K562 (cell line): ENCODE measurements around the gene HECA. TPM values are rescaled to one million over a fixed set of nuclear protein-coding genes. Genes with fewer than 3 reads are reported as not detected.

Source experiments
- ATAC-seq: fragments of 200-7000 bp; cut with Tn5 transposase; 3 replicates; pipeline ENCODE4 v1.9.1; 2020; ENCODE audit warnings: moderate library complexity
- BruUV-seq: library from RNA; stranded (reverse); fragments of 400-500 nt; replicated peaks from 2 replicates; lab custom pipeline; 2021; lab: Mats Ljungman, UMichigan
- CTCF ChIA-PET: fragments of 300-600 bp; formaldehyde crosslinking; extraction: SDS; loops from one replicate; lab custom pipeline; 2021; ENCODE audit warnings: low intra/inter-chr PET ratio; lab: Yijun Ruan, JAX
- POLR2A ChIA-PET: fragments of 300-600, 350-650 bp; sonication (Branson Sonifier 250); formaldehyde crosslinking; extraction: SDS; loops from one replicate; lab custom pipeline; 2021; ENCODE audit warnings: antibody characterized with exemption, inconsistent platforms; lab: Yijun Ruan, JAX
- DNase-seq, 4 experiments: peaks; one replicate each; pipeline versions ENCODE4 v3.0.0 to v3.0.0-alpha.2; 2011 to 2018; ENCODE audit warnings: low spot score in 3 of 4, mixed read lengths in 3 of 4; ENCODE audit errors: extremely low read depth in 1 of 4
- FAIRE-seq: peaks from 2 replicates; lab custom pipeline; 2011; peaks lifted over from hg19 to GRCh38; lab: Jason Lieb, UNC
- H2AFZ ChIP-seq: 2 replicates; pipeline ENCODE4 v1.6.0; 2011; ENCODE audit warnings: low read depth, low read length, control low read depth, inconsistent platforms
- H3K27ac ChIP-seq: fragments of 200-600 bp; 3 replicates; pipeline ENCODE4 v1.8.0; 2011; ENCODE audit warnings: low read depth, mild to moderate bottlenecking, control low read depth, inconsistent platforms, low read length, moderate library complexity, mixed read lengths; ENCODE audit errors: extremely low read depth
- H3K27me3 ChIP-seq, 2 experiments: fragments of 300-600 bp in 1 of 2; 2 replicates in 1 of 2; 3 replicates in 1 of 2; pipeline versions ENCODE4 v1.6.0 to v1.8.0; 2011; ENCODE audit warnings: inconsistent platforms in 2 of 2, low read length in 2 of 2, mild to moderate bottlenecking in 1 of 2, mixed read lengths in 1 of 2, moderate library complexity in 1 of 2; ENCODE audit not compliant: control insufficient read depth in 2 of 2, insufficient read depth in 2 of 2
- H3K36me3 ChIP-seq: fragments of 300-600 bp; 3 replicates; pipeline ENCODE4 v1.8.0; 2011; ENCODE audit warnings: mild to moderate bottlenecking, low read length, inconsistent platforms; ENCODE audit not compliant: control insufficient read depth, insufficient read depth
- H3K4me1 ChIP-seq, 2 experiments: fragments of 200-600 bp in 1 of 2; replicated peaks in 1 of 2; 2 replicates in 1 of 2; 3 replicates in 1 of 2; pipeline versions ENCODE4 v1.5.1 to v1.8.0; 2011; ENCODE audit warnings: inconsistent platforms in 2 of 2, low read length in 2 of 2, mild to moderate bottlenecking in 1 of 2, mixed read lengths in 1 of 2, moderate library complexity in 1 of 2; ENCODE audit not compliant: control insufficient read depth in 2 of 2, insufficient read depth in 2 of 2
- H3K4me2 ChIP-seq: 2 replicates; pipeline ENCODE4 v1.6.1; 2011; ENCODE audit warnings: low read length, control low read depth, inconsistent platforms, mixed read lengths; ENCODE audit not compliant: insufficient read depth
- H3K4me3 ChIP-seq: fragments of 200-600 bp; sonication (generic), shearing (Covaris generic); 2 replicates; pipeline ENCODE4 v1.5.1; 2016; ENCODE audit warnings: control low read depth, inconsistent platforms
- H3K79me2 ChIP-seq: fragments of 200-600 bp; 3 replicates; pipeline ENCODE4 v1.8.0; 2011; ENCODE audit warnings: low read length, inconsistent platforms; ENCODE audit not compliant: control insufficient read depth, insufficient read depth
- H3K9ac ChIP-seq, 2 experiments: 2 replicates each; pipeline versions ENCODE4 v1.6.0 to v1.6.1; 2011; ENCODE audit warnings: low read depth in 2 of 2, low read length in 2 of 2, control low read depth in 1 of 2, inconsistent platforms in 1 of 2, mild to moderate bottlenecking in 1 of 2, mixed read lengths in 1 of 2; ENCODE audit not compliant: insufficient read depth in 1 of 2
- H3K9me1 ChIP-seq: one replicate; pipeline ENCODE4 v1.6.0; 2011; ENCODE audit warnings: inconsistent platforms, mild to moderate bottlenecking, low read length, moderate library complexity; ENCODE audit not compliant: control insufficient read depth, insufficient read depth
- H3K9me3 ChIP-seq: replicated peaks from 2 replicates; pipeline ENCODE4 v1.5.1; 2011; ENCODE audit warnings: low read depth, low read length, inconsistent platforms; ENCODE audit not compliant: control insufficient read depth, insufficient read depth
- H4K20me1 ChIP-seq: replicated peaks from 2 replicates; pipeline ENCODE4 v1.6.1; 2011; ENCODE audit warnings: low read length, inconsistent platforms, mixed read lengths; ENCODE audit not compliant: control insufficient read depth, insufficient read depth
- HEY1 ChIP-seq: fragments of 250-450 bp; sonication (Bioruptor Pico); IDR thresholded peaks from 2 replicates; pipeline ENCODE4 v1.5.0; 2020; ENCODE audit warnings: mild to moderate bottlenecking, moderate library complexity, borderline replicate concordance
- MITF ChIP-seq: IDR thresholded peaks from 2 replicates; pipeline ENCODE4 v1.6.1; 2014; ENCODE audit warnings: antibody characterized with exemption
- RBBP5 ChIP-seq: fragments of 200-600 bp; sonication (generic); IDR thresholded peaks from 2 replicates; pipeline ENCODE4 v1.6.1; 2012; ENCODE audit warnings: borderline replicate concordance, mild to moderate bottlenecking, low read length, control low read depth, inconsistent platforms; ENCODE audit not compliant: insufficient read depth, poor library complexity, severe bottlenecking
- ZNF23 ChIP-seq: fragments of 250-450 bp; sonication (Bioruptor Pico); IDR thresholded peaks from 2 replicates; pipeline ENCODE4 v1.4.0; 2020; ENCODE audit warnings: mild to moderate bottlenecking
- ZNF449 ChIP-seq: fragments of 250-450 bp; sonication (Bioruptor Pico); IDR thresholded peaks from 2 replicates; pipeline ENCODE4 v1.8.0; 2022; ENCODE audit warnings: moderate library complexity, mild to moderate bottlenecking, inconsistent platforms
- WGBS: fragments of 100-300 bp; shearing (Covaris generic); methylation state at CpG from one replicate; pipeline ENCODE4 v1.1.6; 2016; ENCODE audit warnings: low coverage, mixed read lengths; ENCODE audit not compliant: insufficient coverage; ENCODE audit errors: missing lambda C conversion rate; 5-methylcytosine and 5-hydroxymethylcytosine counted together
- in situ Hi-C: fragments of 300-500 bp; cut with MboI; formaldehyde crosslinking; loops from 4 replicates; pipeline ENCODE4 v1.15.0; 2018; ENCODE audit warnings: inconsistent platforms, mixed read lengths
- intact Hi-C: fragments of 100-400 bp; cut with micrococcal nuclease; formaldehyde crosslinking; loops from 2 replicates; pipeline ENCODE4 v1.14.2; 2022
- polyA plus RNA-seq, 8 experiments: library from polyadenylated mRNA; depleted of rRNA in 4 of 8; stranded (reverse) in 5 of 8; unstranded in 3 of 8; fragments of >200 nt; fragmentation: Nextera tagmentation in 2 of 8; fragmentation: Illumina TruSeq in 1 of 8; extraction: Ambion mirVana in 2 of 8; extraction: Trizol in 1 of 8; gene quantifications; 2 replicates each; pipeline versions ENCODE4 v1.2.1 to v1.2.3, GENCODE V29; 2011 to 2014; ENCODE audit warnings: inconsistent platforms in 1 of 8, missing spikeins in 1 of 8
- total RNA-seq, 7 experiments: library from RNA; depleted of rRNA in 6 of 7; stranded (reverse); fragments of >200 nt in 6 of 7; fragmentation: Illumina TruSeq in 2 of 7; extraction: Trizol in 2 of 7; gene quantifications; 2 replicates each; pipeline versions ENCODE4 v1.2.1 to v1.2.3, GENCODE V29; 2011 to 2021; ENCODE audit warnings: low replicate concordance in 1 of 7
- TF ChIP-seq, protein P1 (sequence below): sonication (generic); formaldehyde crosslinking; IDR thresholded peaks from 2 replicates; pipeline ENCODE4 v1.8.0; 2022; ENCODE audit warnings: mild to moderate bottlenecking, missing genetic modification reagents

HECA gene
- total and polyA plus RNA-seq, 9 of the 15 experiments (the other 6 are each of a cell fraction or from before 2014, with no cell fraction given): 0.31 to 2.3 (median 1.1) TPM

GRCh38 chr6:139172151-139172550, 37.3 kb downstream of the HECA start:
- H3K4me1 ChIP-seq: no peaks in the 10 kb centered on the region
- BruUV-seq: no TSS peak
- FAIRE-seq: no peak
- no peak overlapping the region for H3K27ac ChIP-seq
- no peaks in the 10 kb centered on the region for H3K36me3 ChIP-seq
- POLR2A ChIA-PET: interaction anchor here (0.6 kb wide), 1 partner anchor 160 kb away, joined by 3 read pairs; no protein-coding TSS in a partner anchor
- no peak for TF ChIP-seq RBBP5
- TF ChIP-seq, all 486 proteins: peak for 0
- in situ Hi-C loops (no loop called here), intact Hi-C loops (no loop called here)
- Histone ChIP-seq H3K4me2 (no peak overlapping the region), H3K9me1 (no peaks in the 10 kb centered on the region), H3K9me3 (no peaks in the 10 kb centered on the region), H4K20me1 (no peaks in the 10 kb centered on the region), H3K9ac (no peak overlapping the region), H3K27me3 (peaks cover 14 to 25% of the 10 kb centered on the region in 2 experiments; a peak in 4 of 5 replicates), H2AFZ (no peak overlapping the region), H3K4me3 (no peak overlapping the region), H3K79me2 (no peaks in the 10 kb centered on the region)
- ATAC-seq (no peak), DNase-seq (no peak)
- CTCF ChIA-PET: no interaction called here
- 2% methylated on average over 4 of the region's 4 CpGs for WGBS

GRCh38 chr6:139172567-139172966, 37.7 kb downstream of the HECA start:
- no peak overlapping the region for H3K4me3 ChIP-seq
- H3K36me3 ChIP-seq: no peaks in the 10 kb centered on the region
- H3K27me3 ChIP-seq: peaks cover 12 to 24% of the 10 kb centered on the region in 2 experiments; a peak in 4 of 5 replicates
- ChIA-PET POLR2A (no interaction called here), CTCF (no interaction called here)
- no peaks in the 10 kb centered on the region for H3K4me1 ChIP-seq
- no peak for FAIRE-seq
- ATAC-seq: no peak
- no peak for TF ChIP-seq HEY1 (CRISPR knock-in tag)
- TF ChIP-seq, protein P1, sequence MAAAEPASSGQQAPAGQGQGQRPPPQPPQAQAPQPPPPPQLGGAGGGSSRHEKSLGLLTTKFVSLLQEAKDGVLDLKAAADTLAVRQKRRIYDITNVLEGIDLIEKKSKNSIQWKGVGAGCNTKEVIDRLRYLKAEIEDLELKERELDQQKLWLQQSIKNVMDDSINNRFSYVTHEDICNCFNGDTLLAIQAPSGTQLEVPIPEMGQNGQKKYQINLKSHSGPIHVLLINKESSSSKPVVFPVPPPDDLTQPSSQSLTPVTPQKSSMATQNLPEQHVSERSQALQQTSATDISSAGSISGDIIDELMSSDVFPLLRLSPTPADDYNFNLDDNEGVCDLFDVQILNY (CRISPR knock-in tag): no peak
- TF ChIP-seq MITF: no peak
- TF ChIP-seq ZNF449 (CRISPR knock-in tag): no peak
- no peak for TF ChIP-seq ZNF23
- H3K79me2 ChIP-seq: no peaks in the 10 kb centered on the region
- H3K9me3 ChIP-seq: no peaks in the 10 kb centered on the region
- BruUV-seq: no TSS peak
- in situ Hi-C loops (no loop called here), intact Hi-C loops (no loop called here)
- H2AFZ ChIP-seq: no peak overlapping the region
- H3K9ac ChIP-seq: no peak overlapping the region
- DNase-seq: no peak
- no peaks in the 10 kb centered on the region for H3K9me1 ChIP-seq
- H3K27ac ChIP-seq: no peak overlapping the region
- no peak overlapping the region for H3K4me2 ChIP-seq
- 2% methylated on average over 6 of the region's 6 CpGs for WGBS
- no peaks in the 10 kb centered on the region for H4K20me1 ChIP-seq
